ENCODE measurements around the gene HSD17B1.

The HSD17B1 gene

DNA sequence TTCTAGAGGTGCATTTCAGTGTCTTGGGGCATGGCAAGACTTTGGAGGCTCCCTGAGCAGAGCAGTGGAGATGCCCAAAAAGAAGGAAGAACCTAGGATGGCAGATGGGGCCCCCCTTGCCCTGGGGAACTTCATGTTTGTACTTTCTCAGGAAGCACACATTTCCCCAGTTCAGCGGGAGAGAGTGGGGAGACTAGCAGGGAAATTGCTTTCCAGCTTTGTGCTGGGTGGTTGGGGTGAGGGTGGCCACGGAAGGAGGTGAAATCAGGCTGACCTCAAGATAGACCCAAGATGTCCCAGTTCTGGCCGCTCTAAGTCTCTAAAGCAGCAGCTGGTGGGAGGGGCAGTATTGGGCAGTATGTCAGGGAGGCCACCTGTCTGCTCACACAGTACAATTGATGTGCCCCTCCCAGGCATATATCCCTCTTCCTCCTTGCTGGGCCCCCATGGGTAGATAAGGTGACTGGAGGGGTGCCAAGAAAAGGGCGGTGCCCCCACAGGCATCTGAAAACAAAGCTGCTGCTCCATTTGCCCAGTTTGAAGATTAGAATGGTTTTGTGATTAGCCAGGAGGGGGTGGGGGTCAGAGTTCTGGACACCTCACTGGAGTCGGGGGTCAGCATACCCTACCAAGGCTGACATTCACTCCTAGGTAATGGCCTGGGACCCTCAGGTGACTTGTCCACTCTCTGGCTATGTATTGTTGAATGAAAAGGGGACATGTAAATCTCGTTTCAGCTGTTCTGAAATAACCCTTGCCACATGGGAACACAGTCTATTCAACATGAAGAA, 33.8 kb upstream of the HSD17B1 start:
- no peak overlapping the region for H3K4me3 ChIP-seq (replicated peaks in 1 of 2; ENCODE audit: low read depth in 2 of 2, low read length in 2 of 2)
- TF ChIP-seq, protein P1, sequence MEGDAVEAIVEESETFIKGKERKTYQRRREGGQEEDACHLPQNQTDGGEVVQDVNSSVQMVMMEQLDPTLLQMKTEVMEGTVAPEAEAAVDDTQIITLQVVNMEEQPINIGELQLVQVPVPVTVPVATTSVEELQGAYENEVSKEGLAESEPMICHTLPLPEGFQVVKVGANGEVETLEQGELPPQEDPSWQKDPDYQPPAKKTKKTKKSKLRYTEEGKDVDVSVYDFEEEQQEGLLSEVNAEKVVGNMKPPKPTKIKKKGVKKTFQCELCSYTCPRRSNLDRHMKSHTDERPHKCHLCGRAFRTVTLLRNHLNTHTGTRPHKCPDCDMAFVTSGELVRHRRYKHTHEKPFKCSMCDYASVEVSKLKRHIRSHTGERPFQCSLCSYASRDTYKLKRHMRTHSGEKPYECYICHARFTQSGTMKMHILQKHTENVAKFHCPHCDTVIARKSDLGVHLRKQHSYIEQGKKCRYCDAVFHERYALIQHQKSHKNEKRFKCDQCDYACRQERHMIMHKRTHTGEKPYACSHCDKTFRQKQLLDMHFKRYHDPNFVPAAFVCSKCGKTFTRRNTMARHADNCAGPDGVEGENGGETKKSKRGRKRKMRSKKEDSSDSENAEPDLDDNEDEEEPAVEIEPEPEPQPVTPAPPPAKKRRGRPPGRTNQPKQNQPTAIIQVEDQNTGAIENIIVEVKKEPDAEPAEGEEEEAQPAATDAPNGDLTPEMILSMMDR (IDR thresholded peaks at IDR 0.05; ENCODE audit: low read depth, low read length) = no peak
- DNase-seq (ENCODE audit: low read depth in 2 of 2) = peak; percentile 64 to 85

DNA sequence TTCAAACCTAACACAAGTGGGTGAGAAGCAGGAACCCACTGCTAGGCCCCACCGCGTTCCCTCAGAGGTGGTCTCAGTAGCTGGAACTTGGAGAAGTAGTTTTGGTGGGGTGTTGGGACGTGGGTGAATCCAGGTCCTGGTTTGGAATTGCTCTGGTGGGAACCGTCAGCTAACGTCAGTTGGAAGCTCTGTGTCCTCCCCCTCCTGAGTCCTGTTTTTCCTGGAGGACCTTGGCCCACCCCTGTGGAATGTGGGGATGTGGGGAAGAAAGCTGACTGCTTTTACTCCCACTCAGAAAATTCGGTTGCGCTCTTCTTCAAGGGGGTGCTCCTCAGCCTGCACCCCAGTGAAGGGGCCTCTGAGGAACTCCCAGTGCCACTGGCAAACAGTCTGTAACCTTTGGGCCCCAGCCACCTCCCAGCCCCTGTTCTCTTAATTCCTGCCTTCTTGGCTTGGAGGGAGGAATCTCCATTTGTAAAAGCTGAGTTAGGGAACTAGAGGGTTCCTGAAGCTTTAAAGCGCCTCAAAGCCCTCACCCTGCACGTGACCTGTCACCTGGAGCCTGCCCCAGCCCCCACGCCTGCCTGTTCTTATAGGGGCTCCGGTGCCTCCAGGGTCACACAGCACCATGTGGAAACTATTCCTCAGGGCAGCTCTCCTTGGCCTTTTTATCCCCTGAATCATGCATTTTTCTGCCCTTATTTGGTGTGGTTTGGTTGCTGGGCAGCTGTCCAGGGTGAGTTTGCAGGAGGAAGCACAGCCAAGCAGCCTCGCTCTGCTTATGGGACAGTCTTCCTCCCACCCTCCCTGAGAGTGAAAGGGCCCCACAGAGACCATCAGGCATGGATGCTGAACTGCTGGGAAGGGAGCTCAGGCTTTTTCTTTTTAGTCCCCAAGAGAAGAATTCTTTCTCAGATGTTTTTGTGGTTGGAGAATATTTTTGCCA, 32.9 kb upstream of the HSD17B1 start:
- peak; percentile 99 for DNase-seq (ENCODE audit: low read depth in 2 of 2)
- H3K4me3 ChIP-seq (replicated peaks in 1 of 2; ENCODE audit: low read depth in 2 of 2, low read length in 2 of 2) = no peak overlapping the region
- TF ChIP-seq, protein P1 (IDR thresholded peaks at IDR 0.05; ENCODE audit: low read depth, low read length) = no peak

DNA sequence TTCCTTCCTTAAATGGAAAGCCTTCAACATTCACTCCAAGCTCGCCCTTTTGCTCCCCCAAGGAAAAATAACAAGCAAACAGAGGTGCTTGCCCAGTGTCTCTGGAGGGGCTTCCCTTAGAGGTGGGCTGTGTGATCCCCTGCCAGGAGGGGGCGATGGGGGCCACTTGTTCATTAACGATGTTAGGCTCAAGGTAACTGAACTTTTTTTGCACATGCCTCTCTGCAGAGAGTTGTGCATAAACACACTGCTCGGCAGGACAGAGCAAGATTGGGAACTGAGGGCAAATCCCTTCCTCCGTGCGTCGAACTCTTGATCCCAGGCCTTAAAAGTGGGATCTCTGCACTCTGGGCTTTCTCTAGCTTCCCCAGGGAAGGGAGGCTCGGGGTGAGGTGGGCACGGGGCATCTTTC, 32.2 kb upstream of the HSD17B1 start:
- DNase-seq (ENCODE audit: low read depth in 2 of 2) = no peak
- TF ChIP-seq, protein P1 (IDR thresholded peaks at IDR 0.05; ENCODE audit: low read depth, low read length) = peak; percentile 25
- H3K4me3 ChIP-seq (replicated peaks in 1 of 2; ENCODE audit: low read depth in 2 of 2, low read length in 2 of 2) = no peak overlapping the region

DNA sequence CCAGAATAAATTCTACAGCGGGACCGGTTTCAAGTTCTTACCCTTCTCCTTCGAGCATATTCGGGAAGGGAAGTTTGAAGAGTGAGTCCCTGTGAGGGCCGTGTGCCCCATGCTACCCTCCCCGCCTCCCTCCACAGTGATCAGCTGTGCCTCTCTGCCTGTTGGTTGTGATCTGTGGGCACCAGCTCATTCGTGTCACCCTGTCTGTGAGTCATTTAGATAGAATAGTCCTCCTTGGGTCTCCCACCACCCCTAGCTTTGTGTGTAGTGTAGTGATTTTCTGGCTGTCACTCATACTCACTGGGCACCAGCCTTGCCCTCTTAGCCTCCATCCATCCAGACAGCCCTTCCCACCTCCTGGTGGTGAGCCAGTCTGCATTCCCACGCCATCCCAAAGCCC, 31.7 kb upstream of the HSD17B1 start:
- H3K4me3 ChIP-seq (replicated peaks in 1 of 2; ENCODE audit: low read depth in 2 of 2, low read length in 2 of 2) = no peak overlapping the region
- TF ChIP-seq, protein P1 (IDR thresholded peaks at IDR 0.05; ENCODE audit: low read depth, low read length) = no peak
- peak in 1 of 2 donors; percentile 31 for DNase-seq (ENCODE audit: low read depth in 2 of 2)

DNA sequence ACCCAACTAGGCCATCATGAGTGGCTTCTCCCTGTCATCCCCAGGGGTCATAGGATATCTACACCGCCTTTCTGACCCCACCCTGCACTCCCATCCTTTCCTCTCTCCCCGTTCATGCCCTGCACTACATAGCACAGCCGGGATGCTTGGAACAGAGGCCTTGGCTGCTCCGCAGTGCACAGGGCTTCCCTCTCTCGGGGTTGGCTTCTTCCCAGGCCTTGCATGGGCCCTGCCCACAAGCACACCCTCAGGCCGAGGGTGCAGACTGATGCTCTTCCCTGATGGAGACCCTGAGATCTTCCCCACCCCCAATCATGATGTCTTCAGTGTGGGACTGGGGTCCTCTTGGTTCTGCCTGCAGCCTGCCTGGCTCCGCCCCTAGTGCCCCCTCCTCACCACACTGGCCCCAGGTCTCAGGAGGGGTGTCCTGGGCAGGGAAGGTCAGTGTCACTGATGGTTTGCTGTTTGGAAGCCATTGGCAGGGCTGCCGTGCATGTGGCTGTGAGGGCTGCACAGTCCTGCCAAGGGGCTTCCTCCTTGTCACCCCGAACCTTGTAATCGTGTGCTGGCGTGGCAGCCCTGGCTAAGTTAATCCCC, 31.0 kb upstream of the HSD17B1 start:
- peak in 1 of 2 donors; percentile 59 for DNase-seq (ENCODE audit: low read depth in 2 of 2)
- H3K4me3 ChIP-seq (replicated peaks in 1 of 2; ENCODE audit: low read depth in 2 of 2, low read length in 2 of 2) = no peak overlapping the region
- TF ChIP-seq, protein P1 (IDR thresholded peaks at IDR 0.05; ENCODE audit: low read depth, low read length) = no peak

DNA sequence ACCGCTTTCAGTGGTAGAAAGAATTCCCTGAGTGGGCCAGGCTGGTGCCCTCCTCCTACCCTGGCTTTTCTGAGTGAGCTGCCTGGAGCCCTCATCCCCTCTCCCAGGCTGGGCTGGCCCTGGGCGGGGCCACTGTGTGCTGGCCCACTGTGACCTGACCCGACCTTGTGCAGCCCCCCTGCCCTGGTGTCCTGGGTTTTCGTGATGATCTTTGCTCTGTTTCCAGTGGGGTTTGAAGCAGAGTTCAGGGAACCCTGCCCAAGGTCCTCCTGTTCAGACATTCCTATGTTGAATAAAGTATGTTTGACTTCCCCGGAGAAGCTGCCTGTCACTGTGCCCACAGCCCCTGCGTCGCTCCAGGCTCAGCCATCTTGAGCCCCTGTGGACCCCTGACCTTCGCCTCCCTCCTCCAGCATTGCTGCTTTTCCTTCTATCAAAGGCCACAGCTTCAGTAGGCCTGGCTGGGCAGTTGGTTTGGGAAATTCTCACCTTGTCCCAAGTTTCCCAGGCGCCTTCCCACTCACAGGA, 30.4 kb upstream of the HSD17B1 start:
- no peak overlapping the region for H3K4me3 ChIP-seq (replicated peaks in 1 of 2; ENCODE audit: low read depth in 2 of 2, low read length in 2 of 2)
- DNase-seq (ENCODE audit: low read depth in 2 of 2) = no peak
- TF ChIP-seq, protein P1 (IDR thresholded peaks at IDR 0.05; ENCODE audit: low read depth, low read length) = no peak
